Measurements from ENCODE around the gene APP.

- no peak for TF ChIP-seq EZH2 (IDR thresholded peaks at IDR 0.05; ENCODE audit: borderline replicate concordance, low read depth, low read length, poor library complexity, severe bottlenecking)
- no peak for TF ChIP-seq CTCF (conservative IDR thresholded peaks at IDR 0.05; ENCODE audit: low read depth, low read length)
Observed at GRCh38 chr21:25934771-25935224, 235.8 kb downstream of the APP start.

Measured in A673 (cell line).